Body of pancreas (tissue), 4 donors: ENCODE results near the gene ZDHHC13. TPM values are rescaled to one million over a fixed set of nuclear protein-coding genes. Genes with fewer than 3 reads are reported as not detected.

ENCODE experiments used
- ATAC-seq: fragments of 150-250 bp; one replicate; pipeline ENCODE4 v1.9.1; 2016
- DNase-seq, 4 donors: peaks; one replicate each; pipeline ENCODE4 v3.0.0-alpha.2; 2019
- H3K27ac ChIP-seq, 4 donors: fragments of 200-600 bp; sonication (generic); 1 replicate in 3 of 4; 2 replicates in 1 of 4; pipeline versions ENCODE4 v1.5.1 to v1.6.1; 2016 to 2019; ENCODE audit warnings: mild to moderate bottlenecking in 1 of 4, mixed read lengths in 1 of 4, moderate library complexity in 1 of 4
- H3K27me3 ChIP-seq, 2 donors: fragments of 200-600 bp; sonication (generic); one replicate each; pipeline ENCODE4 v1.6.0; 2016; ENCODE audit warnings: mild to moderate bottlenecking in 1 of 2
- H3K36me3 ChIP-seq, 2 donors: fragments of 200-600 bp; sonication (generic); replicated peaks in 1 of 2; 2 replicates each; pipeline ENCODE4 v1.5.1; 2016; ENCODE audit warnings: low read depth in 2 of 2; ENCODE audit not compliant: insufficient read depth in 1 of 2
- H3K4me1 ChIP-seq: fragments of 200-600 bp; sonication (generic); one replicate; pipeline ENCODE4 v1.6.0; 2016
- H3K4me3 ChIP-seq, 2 donors: fragments of 200-600 bp; sonication (generic); 1 replicate in 1 of 2; 2 replicates in 1 of 2; pipeline ENCODE4 v1.5.1; 2016 to 2019
- H3K9me3 ChIP-seq, 3 donors: fragments of 200-600 bp; sonication (generic); 1 replicate in 2 of 3; 2 replicates in 1 of 3; pipeline ENCODE4 v1.5.1; 2016
- POLR2A ChIP-seq, 3 donors: fragments of 450-650 bp; IDR thresholded peaks; one replicate each; pipeline ENCODE4 v1.6.1; 2016; ENCODE audit warnings: antibody characterized with exemption in 3 of 3, mild to moderate bottlenecking in 2 of 3
- WGBS, 2 donors: methylation state at CpG; one replicate each; pipeline ENCODE4 v1.1.5; 2017; 5-methylcytosine and 5-hydroxymethylcytosine counted together
- intact Hi-C: fragments of 100-400 bp; cut with DNase I; formaldehyde crosslinking; loops from one replicate; pipeline ENCODE4 v1.15.1; 2023
- total RNA-seq, 2 donors: library from RNA; depleted of rRNA; stranded (reverse); fragments of >200 nt; gene quantifications; one replicate each; pipeline ENCODE4 v1.1.0, GENCODE V29; 2016
- TF ChIP-seq, protein P1 (sequence below), 7 experiments: fragments of 450-650 bp in 4 of 7; fragments of 200-600 bp in 3 of 7; sonication (generic) in 3 of 7; IDR thresholded peaks; one replicate each; pipeline ENCODE4 v1.5.1; 2016 to 2019; ENCODE audit warnings: antibody characterized with exemption in 7 of 7

The ZDHHC13 gene
- total RNA-seq, 2 donors from 2014 or later = 12.2 to 16.9 TPM

DNA sequence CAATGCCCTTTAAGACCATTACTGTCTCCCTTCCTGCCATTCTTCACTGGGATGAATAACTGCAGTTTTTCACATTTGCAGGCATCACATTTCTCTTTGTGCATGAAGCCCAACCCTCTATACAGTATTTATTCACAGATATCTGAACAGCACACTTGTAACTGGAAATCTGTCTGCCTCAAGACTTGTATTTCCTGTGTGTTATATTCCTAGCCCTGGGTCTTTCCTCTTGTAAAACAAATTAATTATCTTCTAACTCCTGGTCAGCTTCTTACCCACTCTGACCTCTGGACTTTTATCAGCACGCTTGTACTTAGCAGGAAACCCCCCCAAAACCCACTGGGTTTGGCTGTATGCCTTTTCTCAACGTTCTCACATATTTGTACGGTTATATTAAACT, 82.8 kb downstream of the ZDHHC13 start:
- no peak for DNase-seq

DNA sequence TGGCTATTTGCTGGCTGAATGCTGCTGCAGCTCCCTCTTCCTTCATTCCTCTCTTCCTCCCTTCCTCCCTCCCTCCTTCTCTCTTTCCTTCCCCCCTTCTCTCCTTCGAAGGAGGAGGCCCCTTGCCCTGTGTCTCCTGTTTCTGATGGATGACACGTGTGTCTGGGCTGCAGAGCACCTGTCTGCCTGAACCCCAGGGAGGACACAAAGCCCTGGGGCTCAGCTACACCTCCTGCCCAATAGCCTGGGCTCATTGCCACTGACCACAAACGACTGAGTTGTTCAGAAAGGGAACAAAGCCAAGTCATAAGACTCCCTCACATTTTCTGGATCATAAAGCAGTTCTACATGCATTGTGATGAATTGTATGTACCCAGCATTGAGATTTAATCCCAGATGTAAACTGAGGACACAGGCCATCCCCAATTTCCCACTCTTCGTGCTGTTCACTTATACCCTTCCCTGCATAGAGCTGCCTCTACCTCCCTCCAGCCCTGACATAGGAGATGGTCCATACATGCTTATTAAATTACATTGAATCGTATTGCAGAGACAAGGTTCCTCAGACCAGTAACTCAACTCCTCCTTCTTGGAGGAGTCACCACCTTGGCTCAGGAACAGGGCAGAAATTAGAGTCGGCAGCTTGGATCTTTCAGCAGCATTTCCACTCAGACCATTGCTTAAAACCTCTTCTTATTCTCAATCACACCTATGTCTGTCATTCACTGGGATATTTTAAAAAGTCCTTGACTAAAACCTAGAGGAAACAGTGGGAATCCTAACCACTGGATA, 83.6 kb downstream of the ZDHHC13 start:
- H3K9me3 ChIP-seq = no peaks in the 10 kb centered on the region
- ATAC-seq (no peak), DNase-seq (peak in 1 of 4 donors; percentile 3)
- WGBS, 2 donors = 34 to 52% methylated on average over 6 of the region's 6 CpGs
- no peaks in the 10 kb centered on the region for H3K4me1 ChIP-seq
- H3K4me3 ChIP-seq = no peak overlapping the region
- intact Hi-C loops = no loop called here
- H3K27ac ChIP-seq = no peak overlapping the region
- TF ChIP-seq, protein P1, sequence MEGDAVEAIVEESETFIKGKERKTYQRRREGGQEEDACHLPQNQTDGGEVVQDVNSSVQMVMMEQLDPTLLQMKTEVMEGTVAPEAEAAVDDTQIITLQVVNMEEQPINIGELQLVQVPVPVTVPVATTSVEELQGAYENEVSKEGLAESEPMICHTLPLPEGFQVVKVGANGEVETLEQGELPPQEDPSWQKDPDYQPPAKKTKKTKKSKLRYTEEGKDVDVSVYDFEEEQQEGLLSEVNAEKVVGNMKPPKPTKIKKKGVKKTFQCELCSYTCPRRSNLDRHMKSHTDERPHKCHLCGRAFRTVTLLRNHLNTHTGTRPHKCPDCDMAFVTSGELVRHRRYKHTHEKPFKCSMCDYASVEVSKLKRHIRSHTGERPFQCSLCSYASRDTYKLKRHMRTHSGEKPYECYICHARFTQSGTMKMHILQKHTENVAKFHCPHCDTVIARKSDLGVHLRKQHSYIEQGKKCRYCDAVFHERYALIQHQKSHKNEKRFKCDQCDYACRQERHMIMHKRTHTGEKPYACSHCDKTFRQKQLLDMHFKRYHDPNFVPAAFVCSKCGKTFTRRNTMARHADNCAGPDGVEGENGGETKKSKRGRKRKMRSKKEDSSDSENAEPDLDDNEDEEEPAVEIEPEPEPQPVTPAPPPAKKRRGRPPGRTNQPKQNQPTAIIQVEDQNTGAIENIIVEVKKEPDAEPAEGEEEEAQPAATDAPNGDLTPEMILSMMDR (IDR thresholded peaks at IDR 0.05) = no peak
- no peak for TF ChIP-seq POLR2A (IDR thresholded peaks at IDR 0.05)
- H3K36me3 ChIP-seq = no peaks in the 10 kb centered on the region
- H3K27me3 ChIP-seq = no peaks in the 10 kb centered on the region

More for the DNA sequence above, 82.8 kb downstream of the ZDHHC13 start:
- H3K4me3 ChIP-seq = no peak overlapping the region
- H3K4me1 ChIP-seq = no peaks in the 10 kb centered on the region
- TF ChIP-seq, protein P1 (IDR thresholded peaks at IDR 0.05) = no peak
- no peak for TF ChIP-seq POLR2A (IDR thresholded peaks at IDR 0.05)
- H3K36me3 ChIP-seq = no peaks in the 10 kb centered on the region
- intact Hi-C loops = no loop called here
- ATAC-seq = no peak
- H3K27ac ChIP-seq = no peak overlapping the region
- H3K27me3 ChIP-seq = no peaks in the 10 kb centered on the region
- WGBS, 2 donors = 17 to 18% methylated on average over 3 of the region's 3 CpGs
- H3K9me3 ChIP-seq = no peaks in the 10 kb centered on the region

DNA sequence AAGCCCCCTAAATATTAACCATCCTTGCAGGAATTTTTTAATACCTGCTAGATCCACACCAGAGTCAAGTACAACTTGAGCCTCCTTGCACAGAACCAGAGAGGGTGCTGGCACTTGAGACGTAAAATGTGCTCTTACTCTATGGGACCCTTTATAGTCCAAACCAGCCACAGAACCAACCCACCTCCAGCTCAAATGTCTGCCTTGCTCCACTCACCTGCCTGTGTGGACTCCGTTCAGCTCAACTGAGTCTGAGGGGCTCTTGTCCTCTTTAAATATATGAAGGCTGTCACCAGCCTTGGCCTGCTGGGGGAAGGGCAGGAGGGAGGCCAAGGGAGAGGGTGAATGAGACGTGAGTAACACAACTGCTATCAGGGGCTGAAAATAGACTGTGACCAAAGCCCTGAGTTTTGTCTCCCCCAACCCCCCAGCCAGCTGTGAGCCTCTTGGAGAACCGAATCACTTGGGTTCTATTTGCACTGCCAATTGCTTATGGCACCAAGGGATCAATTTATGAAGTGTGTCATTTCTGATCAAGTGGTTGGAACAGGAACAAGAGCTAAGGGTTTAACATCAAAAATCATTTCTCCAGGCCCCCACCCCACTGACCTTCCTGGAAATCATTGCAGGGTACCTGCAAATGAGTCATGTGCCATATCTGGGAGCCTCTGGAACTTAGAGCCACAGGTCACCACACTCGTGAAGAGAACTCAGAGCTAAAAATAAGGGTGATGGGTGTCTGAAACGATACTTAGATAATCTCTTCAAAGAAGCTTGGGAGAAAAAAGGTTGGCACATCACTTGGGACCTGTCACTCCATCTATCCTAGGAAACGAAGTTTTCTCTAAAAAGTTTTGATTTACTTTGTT, 85.0 kb downstream of the ZDHHC13 start, which contains the start of gene CSRP3:
CSRP3 (minus strand) TSS at position 247 of the 869 bp plus-strand sequence. CDS start 9,535 bp downstream, outside the sequence.
- H3K27me3 ChIP-seq = no peaks in the 10 kb centered on the region
- ATAC-seq (no peak), DNase-seq (no peak)
- TF ChIP-seq, protein P1 (IDR thresholded peaks at IDR 0.05) = no peak
- no peak for TF ChIP-seq POLR2A (IDR thresholded peaks at IDR 0.05)
- no peak within 1 kb of the TSS for H3K27ac ChIP-seq
- H3K4me3 ChIP-seq = no peak within 1 kb of the TSS
- intact Hi-C loops = no loop called here
- H3K4me1 ChIP-seq = no peaks in the 10 kb centered on the region
- no peaks in the 10 kb centered on the region for H3K36me3 ChIP-seq
- no peaks in the 10 kb centered on the region for H3K9me3 ChIP-seq
- WGBS, 2 donors = 68 to 78% methylated on average over 6 to 7 of the region's 7 CpGs

DNA sequence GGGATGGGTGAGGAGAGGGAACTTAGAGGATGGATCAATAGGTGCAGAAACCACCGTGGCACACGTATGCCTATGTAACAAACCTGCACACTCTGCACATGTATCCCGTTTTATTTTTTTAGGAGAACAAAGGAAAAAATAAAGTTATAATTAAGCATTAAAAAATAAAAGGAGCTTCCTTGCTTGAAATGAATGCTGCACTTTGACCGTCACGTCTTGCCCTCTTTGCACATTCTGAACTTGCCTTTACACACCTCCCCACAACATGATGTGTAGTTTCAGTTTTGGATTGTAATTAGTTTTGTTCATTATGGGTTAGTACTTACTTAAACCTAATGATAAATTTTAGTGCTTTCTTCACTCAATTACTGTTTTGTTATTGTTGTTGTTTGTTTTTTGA, 87.9 kb downstream of the ZDHHC13 start:
- Histone ChIP-seq H3K4me1 (no peaks in the 10 kb centered on the region), H3K4me3 (no peak overlapping the region), H3K36me3 (no peaks in the 10 kb centered on the region), H3K27me3 (no peaks in the 10 kb centered on the region), H3K9me3 (no peaks in the 10 kb centered on the region), H3K27ac (no peak overlapping the region)
- intact Hi-C loops = no loop called here
- DNase-seq (no peak), ATAC-seq (no peak)
- no peak for TF ChIP-seq POLR2A (IDR thresholded peaks at IDR 0.05)
- TF ChIP-seq, protein P1 (IDR thresholded peaks at IDR 0.05) = no peak
- 77 to 80% methylated on average over 5 of the region's 5 CpGs for WGBS, 2 donors
